MCF 10A (cell line): ENCODE results near the gene NUBPL. TPM values are rescaled to one million over a fixed set of nuclear protein-coding genes. Genes with fewer than 3 reads are reported as not detected.
"Not testable (repeated sequence)": the region's sequence is repeated elsewhere in the genome, so short reads cannot be mapped to it uniquely, and the experiment has no call there.

Source experiments
- BruUV-seq: library from RNA; stranded (reverse); fragments of 400-500 nt; replicated peaks from 2 replicates; lab custom pipeline; 2021; lab: Mats Ljungman, UMichigan
- CTCF ChIA-PET: fragments of 300-600 bp; sonication (Branson Sonifier 250); formaldehyde crosslinking; extraction: SDS; loops from one replicate; lab custom pipeline; 2021; ENCODE audit warnings: antibody characterized with exemption, inconsistent platforms; lab: Yijun Ruan, JAX
- POLR2A ChIA-PET: fragments of 300-600, 350-650 bp; sonication (Branson Sonifier 250); formaldehyde crosslinking; extraction: SDS; loops from one replicate; lab custom pipeline; 2020; ENCODE audit warnings: antibody characterized with exemption, inconsistent platforms; lab: Yijun Ruan, JAX
- DNase-seq: peaks from one replicate; pipeline ENCODE4 v3.0.0-alpha.2; 2018; ENCODE audit not compliant: unreplicated experiment
- H3K27ac Mint-ChIP-seq: one replicate; pipeline ENCODE4 v1.8.0; 2022; ENCODE audit warnings: mild to moderate bottlenecking, low read depth, mixed read lengths; ENCODE audit not compliant: unreplicated experiment
- H3K27me3 Mint-ChIP-seq: one replicate; pipeline ENCODE4 v1.8.0; 2022; ENCODE audit warnings: mixed read lengths; ENCODE audit not compliant: insufficient read depth, unreplicated experiment
- H3K36me3 Mint-ChIP-seq: one replicate; pipeline ENCODE4 v1.8.0; 2022; ENCODE audit warnings: mild to moderate bottlenecking, moderate library complexity, mixed read lengths; ENCODE audit not compliant: insufficient read depth, unreplicated experiment
- H3K4me1 Mint-ChIP-seq: one replicate; pipeline ENCODE4 v1.8.0; 2022; ENCODE audit warnings: mixed read lengths; ENCODE audit not compliant: insufficient read depth, unreplicated experiment
- H3K4me3 Mint-ChIP-seq: one replicate; pipeline ENCODE4 v1.8.0; 2022; ENCODE audit warnings: mild to moderate bottlenecking, moderate library complexity, mixed read lengths; ENCODE audit not compliant: unreplicated experiment
- H3K9me3 Mint-ChIP-seq: one replicate; pipeline ENCODE4 v1.8.0; 2022; ENCODE audit warnings: mixed read lengths; ENCODE audit not compliant: unreplicated experiment
- CTCF ChIP-seq: fragments of 200-600 bp; IDR thresholded peaks from one replicate; pipeline ENCODE4 v1.8.0; 2022; ENCODE audit warnings: antibody characterized with exemption, mild to moderate bottlenecking; ENCODE audit not compliant: unreplicated experiment
- intact Hi-C: fragments of 100-400 bp; cut with micrococcal nuclease; formaldehyde crosslinking; loops from 2 replicates; pipeline ENCODE4 v1.14.1; 2022
- total RNA-seq: library from RNA; stranded (reverse); gene quantifications from 2 replicates; pipeline ENCODE4 v1.2.3, GENCODE V29; 2022

NUBPL gene
- total RNA-seq, 1 experiment from 2014 or later = 12.3 TPM

GRCh38 chr14:31705731-31706130, 144.5 kb downstream of the NUBPL start:
- Mint-ChIP-seq H3K27me3 (no peaks in the 10 kb centered on the region), H3K9me3 (peaks cover 14% of the 10 kb centered on the region), H3K27ac (no peak overlapping the region), H3K4me3 (no peak overlapping the region), H3K4me1 (no peaks in the 10 kb centered on the region), H3K36me3 (peaks cover 13% of the 10 kb centered on the region)
- DNase-seq = no peak
- intact Hi-C loops = no loop called here
- ChIA-PET POLR2A (interaction anchor here (0.6 kb wide), 1 partner anchor 100 kb away, joined by 6 read pairs; no protein-coding TSS in a partner anchor), CTCF (interaction anchor here (1.1 kb wide), 1 partner anchor 17 kb away, joined by 3 read pairs; no protein-coding TSS in a partner anchor)
- BruUV-seq = no TSS peak
- TF ChIP-seq CTCF = no peak

GRCh38 chr14:31708661-31709060, 147.5 kb downstream of the NUBPL start:
- BruUV-seq, H3K4me3 Mint-ChIP-seq, CTCF ChIA-PET, intact Hi-C loops, H3K27ac Mint-ChIP-seq, H3K27me3 Mint-ChIP-seq, POLR2A ChIA-PET, DNase-seq, H3K4me1 Mint-ChIP-seq: not testable (repeated sequence)
- Mint-ChIP-seq H3K9me3 (peaks cover 14% of the 10 kb centered on the region), H3K36me3 (peaks cover 13% of the 10 kb centered on the region)

- ChIA-PET CTCF (interaction anchor here (0.6 kb wide), 1 partner anchor 109 kb away, joined by 4 read pairs; no protein-coding TSS in a partner anchor), POLR2A (no interaction called here)
- Mint-ChIP-seq H3K27ac (no peak overlapping the region), H3K36me3 (peaks cover 7% of the 10 kb centered on the region), H3K9me3 (peaks cover 2% of the 10 kb centered on the region), H3K27me3 (no peaks in the 10 kb centered on the region), H3K4me1 (no peaks in the 10 kb centered on the region), H3K4me3 (no peak overlapping the region)
- DNase-seq = no peak
- intact Hi-C loops = no loop called here
- no peak for TF ChIP-seq CTCF
- no TSS peak for BruUV-seq
These were observed 151.3 kb downstream of the NUBPL start for GRCh38 chr14:31712244-31713127.

- H3K27ac Mint-ChIP-seq = no peak overlapping the region
- no peaks in the 10 kb centered on the region for H3K27me3 Mint-ChIP-seq
- no peaks in the 10 kb centered on the region for H3K36me3 Mint-ChIP-seq
- H3K4me3 Mint-ChIP-seq = no peak overlapping the region
- H3K9me3 Mint-ChIP-seq = no peaks in the 10 kb centered on the region
- H3K4me1 Mint-ChIP-seq = no peaks in the 10 kb centered on the region
- no peak for DNase-seq
- POLR2A ChIA-PET = no interaction called here
- BruUV-seq = no TSS peak
- TF ChIP-seq CTCF = no peak
- CTCF ChIA-PET = no interaction called here
- intact Hi-C loops = no loop called here
These were observed 155.0 kb downstream of the NUBPL start for GRCh38 chr14:31716208-31716607.
